Stimulated activated CD4-positive, alpha-beta T cell treated with anti-CD3 and anti-CD28 coated beads, Interleukin-1b, Interleukin-23, amount 100 ng/mL, for 4 hours (primary cell): ENCODE data around the gene ADAT3.

Experiments
- DNase-seq, 2 donors: peaks; one replicate each; pipeline ENCODE4 v3.0.0-alpha.2; 2020; ENCODE audit warnings: low read depth in 2 of 2

Gene ADAT3

DNA sequence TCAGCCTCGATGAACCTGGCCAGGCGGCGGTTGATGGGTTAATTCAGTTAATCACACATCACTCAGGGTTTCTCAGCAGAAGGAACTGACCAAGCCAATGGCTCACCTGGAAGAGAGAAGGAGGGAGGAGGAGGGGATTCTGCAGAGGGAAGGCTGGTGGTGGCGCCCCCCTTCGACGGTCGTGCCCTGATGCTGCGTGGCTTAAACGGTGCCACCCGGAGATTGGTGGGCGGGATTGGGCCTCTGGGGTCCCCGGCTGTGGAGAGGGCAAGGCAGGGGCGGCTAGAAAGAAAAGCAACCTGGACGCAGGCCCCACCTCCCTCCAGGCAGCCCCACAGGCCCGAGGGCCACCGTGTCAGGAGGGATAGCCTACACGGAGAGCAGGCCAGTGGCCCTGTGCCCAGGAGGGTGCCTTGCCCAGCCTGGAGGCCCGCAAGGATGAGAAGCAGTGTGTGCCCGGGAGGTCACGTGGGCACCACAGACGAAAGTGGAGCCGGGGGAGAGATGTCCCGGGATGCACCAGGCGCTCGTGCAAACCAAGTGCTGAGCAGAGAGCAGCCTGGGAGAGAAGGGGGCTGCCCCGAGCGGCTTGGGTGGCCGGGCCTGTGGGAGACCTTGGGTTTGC lies 51.8 kb downstream of the ADAT3 start:
- no peak for DNase-seq

DNA sequence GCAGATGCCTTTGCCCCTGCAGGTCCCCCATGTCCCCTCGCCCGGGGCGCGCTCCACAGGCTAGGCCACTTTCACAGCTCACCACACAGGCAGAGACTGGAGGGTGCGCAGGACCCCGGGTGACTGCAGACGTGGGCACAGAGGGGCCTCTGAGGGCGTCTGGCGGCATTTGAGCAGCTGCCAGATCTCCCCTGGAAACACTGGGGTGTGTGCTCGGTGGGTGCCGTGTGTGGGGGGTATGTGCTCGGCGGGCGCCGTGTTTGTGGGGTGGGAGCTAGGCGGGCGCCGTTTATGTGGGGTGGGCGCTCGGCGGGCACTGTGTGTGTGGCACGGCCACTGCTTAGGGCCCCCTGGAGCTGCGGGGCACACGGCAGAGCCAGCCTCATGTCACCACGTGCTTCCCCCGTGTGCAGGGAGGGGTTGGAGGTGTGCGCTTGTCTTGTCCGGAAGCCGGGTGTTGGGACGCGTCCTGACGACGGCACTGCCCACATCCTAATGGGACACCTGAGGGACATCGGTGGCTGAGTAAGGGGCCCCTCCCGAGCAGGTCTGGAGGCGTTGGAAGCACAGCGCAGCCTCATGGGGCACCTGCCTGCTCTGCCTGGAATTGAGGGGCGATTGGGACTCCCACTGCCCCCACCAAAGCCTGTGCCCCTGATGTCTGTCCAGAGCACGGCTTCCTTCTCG lies 52.5 kb downstream of the ADAT3 start:
- no peak for DNase-seq

DNA sequence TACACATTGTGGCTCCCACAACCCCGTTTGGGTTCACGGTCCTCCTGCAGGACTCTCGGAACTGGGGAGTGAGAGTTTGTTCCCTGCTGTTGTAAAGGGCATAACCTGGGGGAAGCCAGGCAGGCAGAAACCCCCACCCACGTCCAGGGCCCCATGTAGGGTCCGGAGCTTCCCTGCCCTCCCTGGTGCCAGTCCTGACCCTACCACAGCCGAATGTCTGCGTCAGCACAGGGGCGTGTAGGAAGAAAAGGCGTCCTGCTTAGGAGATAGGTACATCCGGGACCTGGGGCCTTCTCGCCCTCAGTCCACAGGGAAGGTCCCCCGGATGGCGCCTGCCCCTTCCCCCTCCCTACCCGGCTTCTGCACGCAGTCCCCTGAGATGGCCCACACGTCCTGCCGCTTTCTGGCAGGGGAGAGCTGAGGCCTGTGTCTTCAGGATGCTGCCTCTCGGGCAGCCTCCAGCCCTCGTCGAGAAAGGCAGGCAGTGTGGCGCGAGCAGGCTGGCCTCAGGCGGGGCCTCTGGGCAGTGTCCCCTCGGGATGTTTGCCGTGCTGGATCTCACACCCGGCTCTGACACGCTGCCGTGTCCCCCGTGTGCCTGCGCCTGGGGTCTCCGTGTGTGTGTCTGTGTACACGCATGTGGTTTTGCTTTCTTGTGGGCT lies 54.9 kb downstream of the ADAT3 start:
- DNase-seq, result no peak

DNA sequence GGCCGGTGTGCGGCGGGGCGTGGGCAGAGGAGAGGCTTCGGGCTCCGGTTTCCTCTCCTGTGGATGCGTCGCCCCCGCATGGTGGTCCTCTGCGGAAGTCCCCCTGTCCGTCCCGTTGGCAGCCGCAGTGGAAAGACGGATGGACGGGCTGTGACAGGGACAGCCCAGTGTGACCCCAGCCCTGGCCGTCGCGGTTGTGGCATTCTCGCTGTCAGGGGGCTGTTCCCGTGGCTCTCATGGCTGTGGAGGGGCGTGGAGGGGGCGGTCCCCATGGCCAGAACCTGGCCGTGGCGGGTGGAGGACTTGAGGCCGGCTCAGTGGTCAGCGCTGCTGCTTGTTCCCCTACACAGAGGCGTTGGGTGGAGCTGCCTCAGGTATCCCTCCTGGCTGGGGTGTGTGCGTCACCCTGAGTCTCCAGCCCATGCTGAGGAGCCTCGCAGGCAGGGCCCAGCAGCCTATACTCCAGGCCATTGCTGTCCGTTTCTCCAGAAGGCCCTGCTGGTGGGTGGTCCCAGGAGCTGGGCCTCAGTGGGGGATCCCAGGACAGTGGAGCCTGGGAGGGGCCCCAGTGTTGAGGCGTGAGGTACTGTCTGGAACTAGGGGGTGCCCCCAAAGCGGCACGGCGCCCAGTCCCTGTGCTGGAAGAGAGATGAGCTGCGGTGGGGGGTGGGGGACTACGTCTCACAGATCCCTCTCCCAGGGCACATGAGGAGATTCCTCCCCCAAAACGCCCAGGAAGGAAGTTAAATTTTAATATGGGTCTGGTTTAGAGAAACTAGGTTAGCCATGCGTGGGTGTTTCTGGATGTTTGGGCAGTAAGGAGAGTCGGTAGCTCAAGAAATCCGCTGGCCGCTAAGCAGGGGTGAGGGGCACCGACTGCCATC lies 56.0 kb downstream of the ADAT3 start:
- no peak for DNase-seq

DNA sequence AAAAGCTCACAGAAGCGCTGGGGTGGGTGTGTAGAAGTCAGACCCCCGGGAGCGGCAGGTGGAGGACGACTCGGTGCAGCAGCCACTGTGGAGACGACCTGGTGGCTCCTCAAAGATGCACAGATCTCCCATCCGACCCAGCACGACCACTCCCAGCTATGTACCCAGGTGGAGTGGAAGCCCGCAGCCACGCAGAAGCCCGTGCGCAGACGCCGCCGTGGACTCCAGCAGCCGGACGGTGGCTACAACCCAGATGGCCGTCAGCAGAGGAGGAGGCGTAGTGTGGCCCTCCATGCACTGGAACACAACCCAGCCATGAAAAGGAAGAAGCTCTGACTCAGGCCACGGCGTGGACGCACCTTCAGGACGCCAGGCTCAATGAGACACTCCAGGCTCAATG lies 57.5 kb downstream of the ADAT3 start:
- DNase-seq, result no peak
